Osteoblast (primary cell): ENCODE results near the gene MFRP. TPM values are rescaled to one million over a fixed set of nuclear protein-coding genes. Genes with fewer than 3 reads are reported as not detected.

Experiments
- DNase-seq: peaks from one replicate; pipeline ENCODE4 v3.0.0; 2011; ENCODE audit warnings: low spot score, mixed read lengths; ENCODE audit not compliant: insufficient read length; ENCODE audit errors: missing footprints
- H2AFZ ChIP-seq: 2 replicates; pipeline ENCODE4 v1.6.0; 2011; ENCODE audit warnings: mild to moderate bottlenecking, low read length
- H3K27ac ChIP-seq: 2 replicates; pipeline ENCODE4 v1.5.1; 2011; ENCODE audit warnings: mild to moderate bottlenecking, low read depth, low read length, moderate library complexity
- H3K27me3 ChIP-seq: 2 replicates; pipeline ENCODE4 v1.6.0; 2012; ENCODE audit warnings: mild to moderate bottlenecking, control low read depth, inconsistent platforms, low read length, moderate library complexity; ENCODE audit not compliant: insufficient read depth
- H3K36me3 ChIP-seq: 2 replicates; pipeline ENCODE4 v1.5.1; 2011; ENCODE audit warnings: mild to moderate bottlenecking, low read length, control low read depth, moderate library complexity; ENCODE audit not compliant: insufficient read depth
- H3K4me1 ChIP-seq: 2 replicates; pipeline ENCODE4 v1.5.1; 2011; ENCODE audit warnings: mild to moderate bottlenecking, low read length, control low read depth, moderate library complexity; ENCODE audit not compliant: insufficient read depth
- H3K4me2 ChIP-seq: 2 replicates; pipeline ENCODE4 v1.6.0; 2011; ENCODE audit warnings: mild to moderate bottlenecking, low read length; ENCODE audit not compliant: insufficient read depth
- H3K4me3 ChIP-seq: fragments of 200-600 bp; sonication (generic); 3 replicates; pipeline ENCODE4 v1.5.1; 2012; ENCODE audit warnings: mild to moderate bottlenecking, low read length, inconsistent platforms; ENCODE audit not compliant: insufficient read depth
- H3K79me2 ChIP-seq: 2 replicates; pipeline ENCODE4 v1.6.0; 2012; ENCODE audit warnings: mild to moderate bottlenecking, low read length, control low read depth, inconsistent platforms; ENCODE audit not compliant: insufficient read depth
- H3K9me3 ChIP-seq: 2 replicates; pipeline ENCODE4 v1.5.1; 2011; ENCODE audit warnings: low read depth, low read length, control low read depth
- H4K20me1 ChIP-seq: 2 replicates; pipeline ENCODE4 v1.6.0; 2012; ENCODE audit warnings: mild to moderate bottlenecking, low read length, control low read depth; ENCODE audit not compliant: insufficient read depth
- CTCF ChIP-seq: IDR thresholded peaks from 2 replicates; pipeline ENCODE4 v1.5.1; 2011; ENCODE audit warnings: mild to moderate bottlenecking, low read depth, low read length, moderate library complexity; ENCODE audit errors: extremely low read depth
- total RNA-seq: library from RNA; depleted of rRNA; stranded (reverse); fragments of >200 nt; gene quantifications from 2 replicates; pipeline ENCODE4 v1.2.3, GENCODE V29; 2012

MFRP gene
- total RNA-seq, 1 donor, result not detected

- Histone ChIP-seq H2AFZ (no peak overlapping the region), H3K79me2 (no peaks in the 10 kb centered on the region), H3K27me3 (no peaks in the 10 kb centered on the region), H3K4me1 (peaks cover 15% of the 10 kb centered on the region), H3K4me3 (no peak overlapping the region), H3K36me3 (peaks cover 16% of the 10 kb centered on the region), H3K27ac (no peak overlapping the region), H4K20me1 (no peaks in the 10 kb centered on the region), H3K4me2 (no peak overlapping the region), H3K9me3 (no peaks in the 10 kb centered on the region)
- TF ChIP-seq CTCF, result no peak
- peak; percentile 62 for DNase-seq
These were observed 36.4 kb downstream of the MFRP start for GRCh38 chr11:119309953-119310681.

GRCh38 chr11:119309411-119309810, 37.1 kb downstream of the MFRP start:
- no peak overlapping the region for H3K4me2 ChIP-seq
- H3K27ac ChIP-seq, result no peak overlapping the region
- no peak overlapping the region for H2AFZ ChIP-seq
- DNase-seq, result peak; percentile 68
- no peak overlapping the region for H3K4me3 ChIP-seq
- peaks cover 15% of the 10 kb centered on the region for H3K4me1 ChIP-seq
- H3K9me3 ChIP-seq, result no peaks in the 10 kb centered on the region
- no peaks in the 10 kb centered on the region for H3K79me2 ChIP-seq
- peaks cover 16% of the 10 kb centered on the region for H3K36me3 ChIP-seq
- H3K27me3 ChIP-seq, result no peaks in the 10 kb centered on the region
- no peak for TF ChIP-seq CTCF
- no peaks in the 10 kb centered on the region for H4K20me1 ChIP-seq

- H3K4me3 ChIP-seq, result no peak overlapping the region
- no peaks in the 10 kb centered on the region for H3K9me3 ChIP-seq
- H3K4me2 ChIP-seq, result no peak overlapping the region
- H2AFZ ChIP-seq, result no peak overlapping the region
- H3K27ac ChIP-seq, result no peak overlapping the region
- peaks cover 25% of the 10 kb centered on the region for H3K36me3 ChIP-seq
- peaks cover 15% of the 10 kb centered on the region for H3K4me1 ChIP-seq
- H4K20me1 ChIP-seq, result no peaks in the 10 kb centered on the region
- no peak for TF ChIP-seq CTCF
- no peaks in the 10 kb centered on the region for H3K27me3 ChIP-seq
- no peak for DNase-seq
- H3K79me2 ChIP-seq, result no peaks in the 10 kb centered on the region
These were observed 38.5 kb downstream of the MFRP start for GRCh38 chr11:119307974-119308373.

GRCh38 chr11:119307219-119307618, 39.3 kb downstream of the MFRP start:
- Histone ChIP-seq H3K36me3 (peaks cover 33% of the 10 kb centered on the region), H3K9me3 (no peaks in the 10 kb centered on the region), H4K20me1 (no peaks in the 10 kb centered on the region), H3K4me1 (peaks cover 15% of the 10 kb centered on the region), H2AFZ (no peak overlapping the region), H3K27me3 (no peaks in the 10 kb centered on the region), H3K4me2 (no peak overlapping the region), H3K27ac (peak overlapping the region; percentile 68), H3K4me3 (no peak overlapping the region), H3K79me2 (no peaks in the 10 kb centered on the region)
- no peak for DNase-seq
- TF ChIP-seq CTCF, result no peak
